Keratinocyte (primary cell): ENCODE measurements around the gene HP. TPM values are rescaled to one million over a fixed set of nuclear protein-coding genes. Genes with fewer than 3 reads are reported as not detected.

ENCODE experiments used
- DNase-seq: peaks from one replicate; pipeline ENCODE4 v3.0.0-alpha.2; 2011; ENCODE audit warnings: low read depth, missing footprints, low spot score
- FAIRE-seq: peaks from 2 replicates; lab custom pipeline; 2011; peaks lifted over from hg19 to GRCh38; lab: Jason Lieb, UNC
- H2AFZ ChIP-seq: 2 replicates; pipeline ENCODE4 v1.6.0; 2012; ENCODE audit warnings: low read length, control low read depth, inconsistent platforms; ENCODE audit not compliant: control insufficient read depth
- H3K27ac ChIP-seq: 2 replicates; pipeline ENCODE4 v1.5.1; 2011; ENCODE audit warnings: low read length; ENCODE audit not compliant: control insufficient read depth, insufficient read depth
- H3K27me3 ChIP-seq: 3 replicates; pipeline ENCODE4 v1.6.0; 2011; ENCODE audit warnings: low read length; ENCODE audit not compliant: control insufficient read depth, insufficient read depth; ENCODE audit errors: extremely low read depth
- H3K36me3 ChIP-seq, 2 experiments: 2 replicates in 1 of 2; 3 replicates in 1 of 2; pipeline ENCODE4 v1.5.1; 2011; ENCODE audit warnings: low read length in 2 of 2, mild to moderate bottlenecking in 1 of 2; ENCODE audit not compliant: control insufficient read depth in 2 of 2, insufficient read depth in 2 of 2; ENCODE audit errors: extremely low read depth in 1 of 2
- H3K4me1 ChIP-seq: 3 replicates; pipeline ENCODE4 v1.5.1; 2011; ENCODE audit warnings: low read length; ENCODE audit not compliant: control insufficient read depth, insufficient read depth; ENCODE audit errors: extremely low read depth
- H3K4me2 ChIP-seq: 3 replicates; pipeline ENCODE4 v1.6.0; 2011; ENCODE audit warnings: low read depth, low read length; ENCODE audit not compliant: control insufficient read depth, insufficient read depth; ENCODE audit errors: extremely low read depth
- H3K4me3 ChIP-seq, 3 experiments: fragments of 200-600 bp in 1 of 3; sonication (generic) in 1 of 3; 2 replicates in 2 of 3; 3 replicates in 1 of 3; pipeline ENCODE4 v1.5.1; 2011 to 2016; ENCODE audit warnings: low read length in 3 of 3, mild to moderate bottlenecking in 3 of 3, control low read depth in 2 of 3, inconsistent platforms in 1 of 3, low read depth in 1 of 3, mixed read lengths in 1 of 3, mixed run types in 1 of 3, moderate library complexity in 1 of 3; ENCODE audit not compliant: control insufficient read depth in 2 of 3, insufficient read depth in 2 of 3; ENCODE audit errors: extremely low read depth in 1 of 3
- H3K79me2 ChIP-seq: 2 replicates; pipeline ENCODE4 v1.6.0; 2012; ENCODE audit warnings: low read length; ENCODE audit not compliant: control insufficient read depth, insufficient read depth
- H3K9ac ChIP-seq: 3 replicates; pipeline ENCODE4 v1.6.0; 2011; ENCODE audit warnings: low read length; ENCODE audit not compliant: control insufficient read depth, insufficient read depth; ENCODE audit errors: extremely low read depth
- H3K9me1 ChIP-seq: 3 replicates; pipeline ENCODE4 v1.6.0; 2011; ENCODE audit warnings: low read length; ENCODE audit not compliant: control insufficient read depth, insufficient read depth; ENCODE audit errors: extremely low read depth
- H3K9me3 ChIP-seq: 2 replicates; pipeline ENCODE4 v1.5.1; 2012; ENCODE audit warnings: low read depth, low read length; ENCODE audit not compliant: control insufficient read depth
- H4K20me1 ChIP-seq: 3 replicates; pipeline ENCODE4 v1.6.0; 2011; ENCODE audit warnings: low read length; ENCODE audit not compliant: control insufficient read depth, insufficient read depth; ENCODE audit errors: extremely low read depth
- CTCF ChIP-seq, 3 experiments: IDR thresholded peaks in 1 of 3; conservative IDR thresholded peaks in 1 of 3; optimal IDR thresholded peaks in 1 of 3; 2 replicates in 2 of 3; 3 replicates in 1 of 3; pipeline versions ENCODE3 to v1.5.1; 2011; ENCODE audit warnings: low read length in 3 of 3, mild to moderate bottlenecking in 3 of 3, moderate library complexity in 2 of 3, control low read depth in 1 of 3, inconsistent platforms in 1 of 3; ENCODE audit not compliant: insufficient read depth in 2 of 3; ENCODE audit errors: extremely low read depth in 1 of 3
- EZH2 ChIP-seq: IDR thresholded peaks from one replicate; pipeline ENCODE4 v1.6.1; 2012; ENCODE audit warnings: inconsistent platforms, mild to moderate bottlenecking, low read length, moderate library complexity
- dilution Hi-C: fragments of 300-500 bp; cut with MboI; formaldehyde crosslinking; loops from one replicate; pipeline ENCODE4 v1.7.0; 2020; ENCODE audit warnings: low sequenced_read_pairs; ENCODE audit not compliant: extremely low pct_ligation_motif_present
- polyA plus RNA-seq, 5 experiments: library from polyadenylated mRNA; depleted of rRNA in 3 of 5; stranded (reverse) in 3 of 5; stranded (forward) in 1 of 5; unstranded in 1 of 5; fragments of >200 nt; gene quantifications; 1 replicate in 1 of 5; 2 replicates in 3 of 5; 3 replicates in 1 of 5; pipeline versions ENCODE4 v1.2.1 to v1.2.3, GENCODE V29; 2011 to 2012; ENCODE audit warnings: missing spikeins in 2 of 5, low read depth in 1 of 5, low replicate concordance in 1 of 5

The HP gene
- polyA plus RNA-seq, 1 donor (not counting 4 experiments of a cell fraction or from before 2014, with no cell fraction given) = 0.43 TPM

- Histone ChIP-seq H3K4me3 (no peak overlapping the region), H3K27ac (no peak overlapping the region), H3K27me3 (no peaks in the 10 kb centered on the region), H3K36me3 (no peaks in the 10 kb centered on the region), H3K9ac (no peak overlapping the region), H3K9me3 (no peaks in the 10 kb centered on the region), H2AFZ (no peak overlapping the region), H4K20me1 (no peaks in the 10 kb centered on the region), H3K9me1 (no peaks in the 10 kb centered on the region), H3K4me1 (peaks cover 13% of the 10 kb centered on the region), H3K79me2 (no peaks in the 10 kb centered on the region), H3K4me2 (no peak overlapping the region)
- TF ChIP-seq CTCF (optimal IDR thresholded peaks at IDR 0.05 in 1 of 3, IDR thresholded peaks at IDR 0.05 in 1 of 3, conservative IDR thresholded peaks at IDR 0.05 in 1 of 3; ENCODE audit: extremely low read depth in 1 of 3, insufficient read depth in 2 of 3, low read length in 3 of 3) (no peak), EZH2 (no peak)
- dilution Hi-C loops = no loop called here
- FAIRE-seq (no peak), DNase-seq (no peak)
These were observed 44.5 kb upstream of the HP start for GRCh38 chr16:72009779-72010178.

DNA sequence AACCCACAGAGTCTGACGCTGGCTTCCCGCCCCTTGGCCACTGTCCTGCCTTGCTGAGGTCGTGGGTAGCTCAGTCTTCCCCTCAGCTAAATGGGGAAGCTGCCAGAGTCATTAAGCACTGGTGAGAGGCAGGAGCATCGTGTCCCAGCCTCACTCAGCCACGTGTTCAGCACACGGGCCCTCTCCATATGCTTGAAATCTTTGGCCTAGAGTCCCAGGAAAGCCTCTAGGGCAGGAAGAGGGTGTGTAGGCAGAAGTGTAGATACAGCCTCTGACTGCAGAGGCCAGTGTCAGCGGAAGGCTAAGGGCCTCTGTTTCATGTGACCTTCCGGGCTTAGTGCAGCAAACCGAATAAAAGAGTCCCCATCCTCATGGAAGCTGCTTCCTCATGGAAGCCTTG is 41.7 kb upstream of the HP start:
- Histone ChIP-seq H4K20me1 (no peaks in the 10 kb centered on the region), H3K9ac (no peak overlapping the region), H2AFZ (no peak overlapping the region), H3K27me3 (no peaks in the 10 kb centered on the region), H3K79me2 (no peaks in the 10 kb centered on the region), H3K36me3 (peaks cover 2 to 4% of the 10 kb centered on the region in 2 experiments), H3K9me3 (no peaks in the 10 kb centered on the region), H3K27ac (peak overlapping the region; percentile 3), H3K9me1 (no peaks in the 10 kb centered on the region), H3K4me3 (no peak overlapping the region), H3K4me2 (peak overlapping the region; percentile 2), H3K4me1 (peaks cover 13% of the 10 kb centered on the region)
- FAIRE-seq = no peak
- TF ChIP-seq EZH2 = no peak
- no peak for TF ChIP-seq CTCF (optimal IDR thresholded peaks at IDR 0.05 in 1 of 3, IDR thresholded peaks at IDR 0.05 in 1 of 3, conservative IDR thresholded peaks at IDR 0.05 in 1 of 3; ENCODE audit: extremely low read depth in 1 of 3, insufficient read depth in 2 of 3, low read length in 3 of 3)
- no peak for DNase-seq
- dilution Hi-C loops = no loop called here
